Muscle layer of colon (tissue), 2 donors: Measurements from ENCODE around the gene PDXK.
A peak's percentile ranks its signal among the peaks of the same experiment; 100 is the strongest.
"Not testable (repeated sequence)": the region's sequence is repeated elsewhere in the genome, so short reads cannot be mapped to it uniquely, and the experiment has no call there.

Experiments used
- H3K27ac ChIP-seq: one replicate; pipeline ENCODE4 v1.7.0; 2013; ENCODE audit warnings: low read depth, mild to moderate bottlenecking, low read length, moderate library complexity
- H3K27me3 ChIP-seq, 2 donors: one replicate each; pipeline ENCODE4 v1.7.0; 2013; ENCODE audit warnings: low read length in 2 of 2, mild to moderate bottlenecking in 2 of 2; ENCODE audit not compliant: insufficient read depth in 2 of 2, control insufficient read depth in 1 of 2
- H3K36me3 ChIP-seq: one replicate; pipeline ENCODE4 v1.7.0; 2013; ENCODE audit warnings: mild to moderate bottlenecking, low read length; ENCODE audit not compliant: insufficient read depth
- H3K4me1 ChIP-seq: one replicate; pipeline ENCODE4 v1.7.0; 2013; ENCODE audit warnings: mild to moderate bottlenecking, low read length; ENCODE audit not compliant: insufficient read depth
- H3K4me3 ChIP-seq, 2 donors: one replicate each; pipeline ENCODE4 v1.7.0; 2013; ENCODE audit warnings: low read length in 2 of 2, low read depth in 1 of 2, mild to moderate bottlenecking in 1 of 2, moderate library complexity in 1 of 2
- H3K9ac ChIP-seq: one replicate; pipeline ENCODE4 v1.7.0; 2013; ENCODE audit warnings: low read length
- H3K9me3 ChIP-seq: one replicate; pipeline ENCODE4 v1.7.0; 2013; ENCODE audit warnings: mild to moderate bottlenecking, low read length
- donor health status: abdominal sarcoma.
- donor health status: Adenocarcinoma of cecum.

PDXK gene

GRCh38 chr21:43718872-43719747, at the start of gene PDXK:
Gene PDXK, plus strand, starts transcription at chr21:43719129. Its CDS starts 166 bp downstream, at chr21:43719295.
- Histone ChIP-seq H3K27me3 (no peaks in the 10 kb centered on the region), H3K36me3 (no peaks in the 10 kb centered on the region), H3K9me3 (no peaks in the 10 kb centered on the region), H3K27ac (peak within 1 kb of the TSS; percentile 63), H3K9ac (peak within 1 kb of the TSS; percentile 74), H3K4me3 (peak within 1 kb of the TSS; percentile 76 to 93), H3K4me1 (peaks cover 22% of the 10 kb centered on the region)

- Histone ChIP-seq H3K9ac (no peak overlapping the region), H3K36me3 (peaks cover 25% of the 10 kb centered on the region), H3K4me1 (no peaks in the 10 kb centered on the region), H3K4me3 (no peak overlapping the region), H3K9me3 (no peaks in the 10 kb centered on the region), H3K27ac (no peak overlapping the region), H3K27me3 (no peaks in the 10 kb centered on the region)
These were observed 48.9 kb upstream of the PDXK start for GRCh38 chr21:43669828-43670605.

- no peak overlapping the region for H3K27ac ChIP-seq
- no peaks in the 10 kb centered on the region for H3K27me3 ChIP-seq
- H3K9me3 ChIP-seq: no peaks in the 10 kb centered on the region
- H3K4me3 ChIP-seq: no peak overlapping the region
- H3K4me1 ChIP-seq: no peaks in the 10 kb centered on the region
- H3K9ac ChIP-seq: no peak overlapping the region
- peaks cover 40% of the 10 kb centered on the region for H3K36me3 ChIP-seq
These were observed 43.1 kb upstream of the PDXK start for GRCh38 chr21:43675871-43676270.

GRCh38 chr21:43676391-43676790, 42.5 kb upstream of the PDXK start:
- H3K9ac ChIP-seq: no peak overlapping the region
- no peak overlapping the region for H3K4me3 ChIP-seq
- H3K36me3 ChIP-seq: peaks cover 35% of the 10 kb centered on the region
- H3K27me3 ChIP-seq: no peaks in the 10 kb centered on the region
- H3K27ac ChIP-seq: no peak overlapping the region
- no peaks in the 10 kb centered on the region for H3K9me3 ChIP-seq
- no peaks in the 10 kb centered on the region for H3K4me1 ChIP-seq

- H3K36me3 ChIP-seq: peaks cover 35% of the 10 kb centered on the region
- H3K27me3 ChIP-seq: no peaks in the 10 kb centered on the region
These were observed 39.0 kb upstream of the PDXK start for GRCh38 chr21:43679951-43680350.

GRCh38 chr21:43680421-43680820, 38.5 kb upstream of the PDXK start:
- H3K4me3 ChIP-seq, H3K27me3 ChIP-seq, H3K27ac ChIP-seq, H3K9ac ChIP-seq, H3K4me1 ChIP-seq, H3K9me3 ChIP-seq: not testable (repeated sequence)
- H3K36me3 ChIP-seq: peaks cover 35% of the 10 kb centered on the region

More at GRCh38 chr21:43679951-43680350, 39.0 kb upstream of the PDXK start:
- Histone ChIP-seq H3K9me3 (no peaks in the 10 kb centered on the region), H3K9ac (no peak overlapping the region), H3K4me1 (no peaks in the 10 kb centered on the region), H3K27ac (no peak overlapping the region), H3K4me3 (no peak overlapping the region)

- no peaks in the 10 kb centered on the region for H3K4me1 ChIP-seq
- H3K4me3 ChIP-seq: no peak overlapping the region
- H3K36me3 ChIP-seq: peaks cover 41% of the 10 kb centered on the region
- H3K9ac ChIP-seq: no peak overlapping the region
- H3K9me3 ChIP-seq: no peaks in the 10 kb centered on the region
- no peak overlapping the region for H3K27ac ChIP-seq
- H3K27me3 ChIP-seq: no peaks in the 10 kb centered on the region
These were observed 37.3 kb upstream of the PDXK start for GRCh38 chr21:43681650-43682049.

- no peak overlapping the region for H3K4me3 ChIP-seq
- no peak overlapping the region for H3K27ac ChIP-seq
- H3K36me3 ChIP-seq: peaks cover 58% of the 10 kb centered on the region
- H3K4me1 ChIP-seq: no peaks in the 10 kb centered on the region
- H3K9ac ChIP-seq: no peak overlapping the region
- no peaks in the 10 kb centered on the region for H3K9me3 ChIP-seq
- no peaks in the 10 kb centered on the region for H3K27me3 ChIP-seq
These were observed 34.5 kb upstream of the PDXK start for GRCh38 chr21:43684424-43684823.

GRCh38 chr21:43686811-43687565, 31.9 kb upstream of the PDXK start:
- Histone ChIP-seq H3K4me3 (no peak overlapping the region), H3K9ac (no peak overlapping the region), H3K27me3 (no peaks in the 10 kb centered on the region), H3K4me1 (no peaks in the 10 kb centered on the region), H3K9me3 (no peaks in the 10 kb centered on the region), H3K36me3 (peaks cover 79% of the 10 kb centered on the region), H3K27ac (no peak overlapping the region)

GRCh38 chr21:43687566-43688399, 31.1 kb upstream of the PDXK start:
- no peaks in the 10 kb centered on the region for H3K27me3 ChIP-seq
- H3K27ac ChIP-seq: no peak overlapping the region
- H3K9me3 ChIP-seq: no peaks in the 10 kb centered on the region
- no peak overlapping the region for H3K4me3 ChIP-seq
- peaks cover 84% of the 10 kb centered on the region for H3K36me3 ChIP-seq
- H3K9ac ChIP-seq: no peak overlapping the region
- H3K4me1 ChIP-seq: no peaks in the 10 kb centered on the region
